Measurements from ENCODE around the gene LARP1. TPM values are rescaled to one million over a fixed set of nuclear protein-coding genes. Genes with fewer than 3 reads are reported as not detected.

Gene LARP1
- total and polyA plus RNA-seq, 9 of the 15 experiments (the other 6 are each of a cell fraction or from before 2014, with no cell fraction given) = 22.6 to 300 (median 92.0) TPM

DNA sequence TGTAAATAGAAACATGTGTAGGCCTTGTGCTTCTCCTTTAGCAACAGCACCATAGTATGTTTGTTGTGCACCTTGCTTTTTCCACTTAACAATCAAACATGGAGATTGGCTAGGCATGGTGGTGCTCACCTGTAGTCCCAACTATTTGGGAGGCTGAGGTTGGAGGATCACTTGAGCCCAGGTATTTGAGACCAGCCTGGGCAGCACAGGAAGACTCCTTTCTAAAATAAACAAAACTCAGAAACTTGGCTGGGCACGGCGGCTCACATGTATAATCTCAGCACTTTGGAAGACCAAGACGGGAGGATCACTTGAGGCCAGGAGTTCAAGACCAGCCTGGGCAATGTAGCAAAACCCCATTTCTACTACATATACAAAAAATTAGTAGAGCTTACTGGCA, 96.2 kb downstream of the LARP1 start:
- no peaks in the 10 kb centered on the region for H3K9me1 ChIP-seq (ENCODE audit: control insufficient read depth, insufficient read depth, low read length)
- WGBS (ENCODE audit: insufficient coverage, low coverage, missing lambda C conversion rate) = 97% methylated on average over 3 of the region's 3 CpGs
- FAIRE-seq (no peak), ATAC-seq (no peak), DNase-seq (ENCODE audit: extremely low read depth in 1 of 4, low spot score in 3 of 4) (no peak)
- CTCF ChIA-PET (ENCODE audit: low intra/inter-chr PET ratio) = interaction anchor here (0.6 kb wide), 1 partner anchor 32 kb away, joined by 5 read pairs; no protein-coding TSS in a partner anchor
- H3K36me3 ChIP-seq (ENCODE audit: control insufficient read depth, insufficient read depth, low read length) = no peaks in the 10 kb centered on the region
- H3K4me3 ChIP-seq = no peak overlapping the region
- H3K4me2 ChIP-seq (ENCODE audit: insufficient read depth, low read length) = no peak overlapping the region
- no peaks in the 10 kb centered on the region for H3K27me3 ChIP-seq (ENCODE audit: control insufficient read depth in 2 of 2, insufficient read depth in 2 of 2, low read length in 2 of 2)
- peaks cover 12 to 25% of the 10 kb centered on the region in 2 experiments; a peak in 4 of 5 replicates for H3K4me1 ChIP-seq (replicated peaks in 1 of 2; ENCODE audit: control insufficient read depth in 2 of 2, insufficient read depth in 2 of 2, low read length in 2 of 2)
- H3K27ac ChIP-seq (ENCODE audit: extremely low read depth, low read depth, low read length) = no peak overlapping the region
- in situ Hi-C loops (cut with MboI) (no loop called here), intact Hi-C loops (cut with micrococcal nuclease) (no loop called here)
- H4K20me1 ChIP-seq (replicated peaks; ENCODE audit: control insufficient read depth, insufficient read depth, low read length) = no peaks in the 10 kb centered on the region
- TF ChIP-seq BDP1 (IDR thresholded peaks at IDR 0.05; ENCODE audit: insufficient read depth, insufficient read length) = no peak
- no peak for TF ChIP-seq BCOR (IDR thresholded peaks at IDR 0.05)
- TF ChIP-seq, protein P1, sequence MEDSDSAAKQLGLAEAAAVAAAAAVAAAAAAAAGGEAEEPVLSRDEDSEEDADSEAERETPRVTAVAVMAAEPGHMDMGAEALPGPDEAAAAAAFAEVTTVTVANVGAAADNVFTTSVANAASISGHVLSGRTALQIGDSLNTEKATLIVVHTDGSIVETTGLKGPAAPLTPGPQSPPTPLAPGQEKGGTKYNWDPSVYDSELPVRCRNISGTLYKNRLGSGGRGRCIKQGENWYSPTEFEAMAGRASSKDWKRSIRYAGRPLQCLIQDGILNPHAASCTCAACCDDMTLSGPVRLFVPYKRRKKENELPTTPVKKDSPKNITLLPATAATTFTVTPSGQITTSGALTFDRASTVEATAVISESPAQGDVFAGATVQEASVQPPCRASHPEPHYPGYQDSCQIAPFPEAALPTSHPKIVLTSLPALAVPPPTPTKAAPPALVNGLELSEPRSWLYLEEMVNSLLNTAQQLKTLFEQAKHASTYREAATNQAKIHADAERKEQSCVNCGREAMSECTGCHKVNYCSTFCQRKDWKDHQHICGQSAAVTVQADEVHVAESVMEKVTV (CRISPR knock-in tag; IDR thresholded peaks at IDR 0.05) = no peak
- TF ChIP-seq, protein P2, sequence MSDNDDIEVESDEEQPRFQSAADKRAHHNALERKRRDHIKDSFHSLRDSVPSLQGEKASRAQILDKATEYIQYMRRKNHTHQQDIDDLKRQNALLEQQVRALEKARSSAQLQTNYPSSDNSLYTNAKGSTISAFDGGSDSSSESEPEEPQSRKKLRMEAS (CRISPR knock-in tag; IDR thresholded peaks at IDR 0.05) = no peak
- TF ChIP-seq BRD9 (IDR thresholded peaks at IDR 0.05; ENCODE audit: low read depth, partially characterized antibody) = no peak
- TF ChIP-seq ETV1 (tag; conservative IDR thresholded peaks at IDR 0.05; ENCODE audit: low read depth) = no peak
- TF ChIP-seq NCOA4 (IDR thresholded peaks at IDR 0.05; ENCODE audit: partially characterized antibody) = no peak
- H3K9me3 ChIP-seq (replicated peaks; ENCODE audit: control insufficient read depth, insufficient read depth, low read depth, low read length) = no peaks in the 10 kb centered on the region
- H3K9ac ChIP-seq (ENCODE audit: insufficient read depth in 1 of 2, low read depth in 2 of 2, low read length in 2 of 2) = no peak overlapping the region
- no peaks in the 10 kb centered on the region for H3K79me2 ChIP-seq (ENCODE audit: control insufficient read depth, insufficient read depth, low read length)
- POLR2A ChIA-PET = interaction anchor here (0.6 to 1.3 kb wide), 4 partner anchors 9 to 1023 kb away, joined by 3 to 4 read pairs (median 4); no protein-coding TSS in a partner anchor
- no TSS peak for BruUV-seq (replicated peaks)
- no peak overlapping the region for H2AFZ ChIP-seq (ENCODE audit: low read depth, low read length)
